Measurements from ENCODE around the gene ENPP3. TPM values are rescaled to one million over a fixed set of nuclear protein-coding genes. Genes with fewer than 3 reads are reported as not detected.

ENPP3 gene
- polyA plus RNA-seq, 1 experiment: not detected

DNA sequence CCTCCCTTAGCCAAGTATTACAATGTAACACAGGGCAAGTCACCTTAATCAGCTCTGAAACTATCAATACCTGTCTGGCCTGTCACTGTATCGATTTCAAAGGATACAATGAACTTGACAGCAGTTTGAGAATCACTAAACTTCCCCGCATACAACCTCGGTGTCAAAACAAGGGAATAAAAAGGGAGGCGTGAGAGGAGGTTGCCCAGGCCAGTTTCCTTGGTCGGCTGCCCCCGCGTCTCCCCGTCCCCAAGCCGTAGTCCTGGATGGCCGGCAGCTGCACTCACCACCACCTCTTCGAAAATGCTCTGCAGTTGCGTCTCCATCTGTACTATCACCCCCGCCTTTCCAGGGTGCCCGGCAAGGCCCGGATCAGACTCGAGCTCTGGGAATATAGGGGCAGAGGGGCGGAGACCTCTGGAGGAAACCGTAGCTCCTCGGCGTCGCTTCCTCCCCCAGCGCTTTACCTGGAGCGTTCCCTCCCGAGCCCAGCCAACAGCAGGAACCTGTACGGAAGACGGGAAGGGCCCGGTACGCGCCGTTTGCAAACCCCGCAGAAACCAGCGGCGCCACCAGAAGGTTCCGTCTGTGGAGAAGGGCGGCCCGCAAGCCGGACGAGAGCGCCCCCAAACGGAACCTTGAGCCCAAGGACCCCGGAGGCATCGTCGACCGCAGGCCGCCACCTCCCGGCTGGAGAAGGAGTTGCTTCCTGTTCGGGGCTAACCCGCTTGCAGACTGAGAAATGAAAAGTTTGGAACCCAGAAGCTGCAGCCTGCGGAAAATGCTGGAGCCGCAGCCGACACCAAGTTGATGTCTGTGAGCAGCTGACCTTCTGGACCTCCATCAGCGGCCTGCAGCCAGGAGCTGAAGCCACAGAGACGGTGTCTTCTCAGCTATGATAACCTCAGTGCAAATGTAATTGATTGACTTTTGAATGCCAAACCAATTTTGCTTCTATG lies 9.1 kb upstream of the ENPP3 start, which contains the start of gene MED23:
Gene MED23 (minus strand): TSS at position 519 of the 959 bp plus-strand sequence. CDS start 193 bp downstream, at position 326.
- H3K36me3 ChIP-seq (ENCODE audit: control insufficient read depth, insufficient read depth, low read length): peaks cover 3% of the 10 kb centered on the region; the same call in 1 of the 2 replicates
- H3K27me3 ChIP-seq (ENCODE audit: control insufficient read depth, insufficient read depth, low read length): no peaks in the 10 kb centered on the region
- ChIA-PET CTCF (interaction anchor here (0.6 to 3.2 kb wide), 32 partner anchors 8 to 1533 kb away, joined by 3 to 39 read pairs (median 4); partner anchors contain the start of gene ENPP3), POLR2A (no interaction called here)
- TF ChIP-seq, protein P1, sequence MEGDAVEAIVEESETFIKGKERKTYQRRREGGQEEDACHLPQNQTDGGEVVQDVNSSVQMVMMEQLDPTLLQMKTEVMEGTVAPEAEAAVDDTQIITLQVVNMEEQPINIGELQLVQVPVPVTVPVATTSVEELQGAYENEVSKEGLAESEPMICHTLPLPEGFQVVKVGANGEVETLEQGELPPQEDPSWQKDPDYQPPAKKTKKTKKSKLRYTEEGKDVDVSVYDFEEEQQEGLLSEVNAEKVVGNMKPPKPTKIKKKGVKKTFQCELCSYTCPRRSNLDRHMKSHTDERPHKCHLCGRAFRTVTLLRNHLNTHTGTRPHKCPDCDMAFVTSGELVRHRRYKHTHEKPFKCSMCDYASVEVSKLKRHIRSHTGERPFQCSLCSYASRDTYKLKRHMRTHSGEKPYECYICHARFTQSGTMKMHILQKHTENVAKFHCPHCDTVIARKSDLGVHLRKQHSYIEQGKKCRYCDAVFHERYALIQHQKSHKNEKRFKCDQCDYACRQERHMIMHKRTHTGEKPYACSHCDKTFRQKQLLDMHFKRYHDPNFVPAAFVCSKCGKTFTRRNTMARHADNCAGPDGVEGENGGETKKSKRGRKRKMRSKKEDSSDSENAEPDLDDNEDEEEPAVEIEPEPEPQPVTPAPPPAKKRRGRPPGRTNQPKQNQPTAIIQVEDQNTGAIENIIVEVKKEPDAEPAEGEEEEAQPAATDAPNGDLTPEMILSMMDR (IDR thresholded peaks at IDR 0.05; ENCODE audit: insufficient read depth, low read depth, low read length): peak; percentile 100
- H3K4me3 ChIP-seq (ENCODE audit: low read depth, low read length): peak within 1 kb of the TSS; percentile 74
- DNase-seq (ENCODE audit: low read depth): peak; percentile 61

DNA sequence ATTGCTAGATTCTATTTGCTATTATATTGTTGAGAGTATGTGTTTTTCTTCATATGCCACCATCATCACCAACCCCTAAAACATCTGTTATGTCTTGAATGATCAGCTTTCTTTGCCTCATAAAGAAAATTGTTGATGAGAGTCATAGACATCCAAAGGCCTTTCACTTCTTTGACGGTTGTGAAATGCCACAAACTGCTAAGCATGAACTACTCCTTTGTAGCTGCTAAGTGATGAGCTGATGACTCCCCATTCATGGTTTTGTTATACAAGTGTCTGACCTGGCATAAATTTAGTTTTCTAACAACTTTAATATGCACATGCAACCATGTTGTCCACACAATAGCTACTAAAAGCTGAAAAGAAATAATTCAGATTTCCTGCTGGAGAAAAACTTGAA lies 8.4 kb upstream of the ENPP3 start:
- no peak for DNase-seq (ENCODE audit: low read depth)
- Histone ChIP-seq H3K27me3 (ENCODE audit: control insufficient read depth, insufficient read depth, low read length) (no peaks in the 10 kb centered on the region), H3K36me3 (ENCODE audit: control insufficient read depth, insufficient read depth, low read length) (peaks cover 3% of the 10 kb centered on the region; the same call in 1 of the 2 replicates), H3K4me3 (ENCODE audit: low read depth, low read length) (no peak overlapping the region)
- POLR2A ChIA-PET: no interaction called here
- CTCF ChIA-PET: interaction anchor here (0.6 to 3.2 kb wide), 27 partner anchors 8 to 1534 kb away, joined by 3 to 39 read pairs (median 5); partner anchors contain the start of gene ENPP3
- TF ChIP-seq, protein P1 (IDR thresholded peaks at IDR 0.05; ENCODE audit: insufficient read depth, low read depth, low read length): no peak

DNA sequence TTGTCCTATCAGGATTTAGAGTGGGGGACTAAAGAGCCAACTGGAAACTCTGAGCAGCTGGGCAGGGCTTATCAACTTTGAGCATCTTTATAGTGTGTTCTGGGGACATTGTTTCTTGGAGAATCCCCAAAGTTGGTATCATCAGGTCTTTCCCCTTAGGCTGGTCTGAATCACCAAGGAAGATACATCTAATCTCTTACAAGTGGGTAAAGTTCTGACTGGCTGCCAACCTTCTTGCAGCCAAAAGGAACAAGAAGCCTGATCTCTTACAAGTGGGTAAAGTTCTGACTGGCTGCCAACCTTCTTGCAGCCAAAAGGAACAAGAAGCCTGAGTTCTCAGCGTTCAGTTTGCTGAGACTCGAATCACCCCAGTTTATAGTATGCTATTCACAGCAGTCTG lies 7.5 kb upstream of the ENPP3 start:
- DNase-seq (ENCODE audit: low read depth): no peak
- Histone ChIP-seq H3K36me3 (ENCODE audit: control insufficient read depth, insufficient read depth, low read length) (no peaks in the 10 kb centered on the region), H3K4me3 (ENCODE audit: low read depth, low read length) (no peak overlapping the region), H3K27me3 (ENCODE audit: control insufficient read depth, insufficient read depth, low read length) (no peaks in the 10 kb centered on the region)
- ChIA-PET CTCF (interaction anchor here (0.9 to 3.2 kb wide), 4 partner anchors 10 to 63 kb away, joined by 3 to 39 read pairs (median 12); no protein-coding TSS in a partner anchor), POLR2A (no interaction called here)
- TF ChIP-seq, protein P1 (IDR thresholded peaks at IDR 0.05; ENCODE audit: insufficient read depth, low read depth, low read length): no peak

DNA sequence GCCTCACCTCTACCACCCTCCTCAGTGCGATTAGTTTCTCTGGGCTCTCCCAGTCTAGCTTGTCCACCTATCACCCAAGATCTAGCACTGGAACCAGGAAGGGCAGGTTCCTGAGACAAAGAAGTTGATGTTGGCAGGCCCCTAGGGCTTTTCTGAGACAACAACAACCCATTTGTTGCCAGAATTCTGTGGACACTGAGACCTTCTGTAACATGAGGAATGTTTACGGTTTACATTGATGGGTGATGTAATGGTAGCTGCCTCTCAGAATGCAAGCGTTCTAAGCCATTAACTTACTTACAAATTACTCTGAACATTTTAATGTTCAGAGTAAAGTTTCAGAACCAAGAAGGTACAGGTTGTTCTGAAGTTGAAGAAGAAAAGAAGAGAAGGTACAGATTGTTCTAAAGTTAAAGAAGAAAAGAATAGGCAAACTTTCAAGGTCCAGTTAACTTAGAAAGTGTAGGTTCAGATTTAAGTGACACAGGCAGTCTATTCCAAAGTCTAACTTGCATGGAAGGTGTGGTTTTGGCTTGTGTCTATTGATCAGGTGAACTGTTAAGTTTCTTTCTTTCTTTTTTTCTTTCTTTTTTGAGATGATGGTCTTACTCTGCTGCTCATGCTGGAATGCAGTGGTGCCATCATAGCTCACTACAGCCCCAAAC lies 5.3 kb upstream of the ENPP3 start:
- TF ChIP-seq, protein P1 (IDR thresholded peaks at IDR 0.05; ENCODE audit: insufficient read depth, low read depth, low read length): no peak
- ChIA-PET CTCF (no interaction called here), POLR2A (no interaction called here)
- peaks cover 1% of the 10 kb centered on the region; the same call in 1 of the 2 replicates for H3K27me3 ChIP-seq (ENCODE audit: control insufficient read depth, insufficient read depth, low read length)
- no peak overlapping the region for H3K4me3 ChIP-seq (ENCODE audit: low read depth, low read length)
- H3K36me3 ChIP-seq (ENCODE audit: control insufficient read depth, insufficient read depth, low read length): no peaks in the 10 kb centered on the region
- DNase-seq (ENCODE audit: low read depth): no peak
